KOPT-K1 (cell line): ENCODE results near the gene RGL2.
"Not testable (repeated sequence)": the region's sequence is repeated elsewhere in the genome, so short reads cannot be mapped to it uniquely, and the experiment has no call there.

Experiments
- H3K27ac ChIP-seq: fragments of 200-600 bp; sonication (generic); 2 replicates; pipeline ENCODE4 v1.5.1; 2016; ENCODE audit warnings: antibody characterized with exemption, mild to moderate bottlenecking, low read depth, low read length; ENCODE audit not compliant: poor library complexity, severe bottlenecking
- H3K36me3 ChIP-seq: fragments of 200-600 bp; sonication (generic); 2 replicates; pipeline ENCODE4 v1.5.1; 2017; ENCODE audit warnings: antibody characterized with exemption, mild to moderate bottlenecking, low read length, moderate library complexity; ENCODE audit not compliant: insufficient read depth
- H3K9me3 ChIP-seq: fragments of 200-600 bp; sonication (generic); 2 replicates; pipeline ENCODE4 v1.5.1; 2017; ENCODE audit warnings: antibody characterized with exemption, low read length, mild to moderate bottlenecking; ENCODE audit not compliant: insufficient read depth, poor library complexity, severe bottlenecking

RGL2 gene

DNA sequence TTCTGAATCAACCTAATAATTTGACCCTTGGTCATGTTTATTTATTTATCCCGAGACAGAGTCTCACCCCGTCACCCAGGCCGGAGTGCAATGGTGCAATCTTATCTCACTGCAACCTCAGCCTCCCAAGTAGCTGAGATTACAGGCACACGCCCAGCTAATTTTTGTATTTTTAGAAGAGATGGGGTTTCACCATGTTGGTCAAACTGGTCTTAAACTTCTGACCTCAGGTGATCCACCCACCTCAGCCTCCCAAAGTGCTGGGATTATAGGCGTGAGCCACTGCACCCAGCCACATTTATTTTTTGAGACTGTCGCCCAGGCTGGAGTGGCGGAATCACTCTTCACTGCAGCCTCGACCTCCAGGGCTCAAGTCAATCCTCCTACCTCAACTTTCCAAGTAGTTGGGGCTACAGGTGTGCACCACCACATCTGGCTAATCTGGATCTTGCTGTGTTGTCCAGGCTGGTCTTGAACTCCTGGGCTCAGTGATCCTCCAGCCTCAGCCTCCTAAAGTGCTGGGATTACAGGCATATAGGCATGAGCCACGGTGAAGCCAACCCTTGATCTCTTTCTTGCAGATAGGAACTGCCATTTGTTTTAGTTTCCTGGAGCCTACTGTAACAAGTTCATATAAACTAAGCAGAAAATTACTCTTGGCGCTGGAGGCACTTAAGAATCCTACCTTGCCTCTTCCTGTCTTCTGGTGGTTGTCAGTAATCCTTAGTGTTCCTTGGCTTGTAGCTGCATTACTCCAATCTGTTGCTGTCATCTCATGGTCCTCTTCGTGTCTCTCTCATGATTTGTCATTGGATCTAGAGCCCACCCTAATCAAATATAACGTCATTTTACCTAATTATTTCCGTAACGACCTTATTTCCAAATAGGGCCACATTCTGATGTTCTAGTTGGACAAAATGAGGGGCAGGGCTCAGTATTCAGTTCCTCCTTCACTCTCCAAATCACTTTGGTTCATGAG, 24.5 kb downstream of the RGL2 start:
- Histone ChIP-seq H3K36me3 (peaks cover 69% of the 10 kb centered on the region), H3K27ac (peak overlapping the region; percentile 2), H3K9me3 (no peaks in the 10 kb centered on the region)

DNA sequence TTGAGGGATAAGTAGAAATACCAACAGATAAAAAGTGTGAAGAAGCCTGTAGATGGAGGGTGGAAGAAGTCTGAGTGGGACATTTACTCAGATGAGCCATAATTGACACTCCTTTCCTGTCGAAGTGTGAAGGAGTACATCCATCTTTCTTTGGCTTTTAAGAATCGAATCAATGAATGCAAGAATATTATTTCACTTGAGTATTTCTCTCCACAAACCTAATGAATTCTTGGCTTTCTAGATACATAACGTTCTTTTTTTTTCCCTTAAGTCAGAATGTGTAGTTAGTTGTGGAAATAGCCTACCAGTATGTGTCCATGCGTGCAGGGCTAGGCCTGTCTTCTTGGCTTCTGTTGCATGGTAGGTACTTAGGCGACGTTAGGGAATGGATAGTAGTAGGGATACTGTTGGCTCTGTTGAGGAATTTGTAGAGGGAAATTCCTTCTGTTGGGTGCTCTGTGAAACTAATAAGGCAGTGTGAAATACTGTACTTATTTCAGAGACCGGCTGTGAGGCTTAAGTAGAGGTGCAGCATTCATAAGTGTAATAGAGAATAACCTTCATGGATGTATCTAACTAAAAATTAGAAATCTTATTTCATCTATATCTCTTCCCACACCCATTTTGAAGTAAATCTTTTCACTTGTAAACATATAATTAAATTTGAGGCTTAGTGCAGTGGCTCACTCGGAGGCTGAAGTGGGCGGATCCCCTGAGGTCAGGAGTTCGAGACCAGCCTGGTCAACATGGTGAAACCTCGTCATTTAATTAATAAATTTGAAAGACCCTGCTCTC, 25.4 kb downstream of the RGL2 start:
- peak overlapping the region; percentile 93 for H3K27ac ChIP-seq
- peaks cover 69% of the 10 kb centered on the region for H3K36me3 ChIP-seq

DNA sequence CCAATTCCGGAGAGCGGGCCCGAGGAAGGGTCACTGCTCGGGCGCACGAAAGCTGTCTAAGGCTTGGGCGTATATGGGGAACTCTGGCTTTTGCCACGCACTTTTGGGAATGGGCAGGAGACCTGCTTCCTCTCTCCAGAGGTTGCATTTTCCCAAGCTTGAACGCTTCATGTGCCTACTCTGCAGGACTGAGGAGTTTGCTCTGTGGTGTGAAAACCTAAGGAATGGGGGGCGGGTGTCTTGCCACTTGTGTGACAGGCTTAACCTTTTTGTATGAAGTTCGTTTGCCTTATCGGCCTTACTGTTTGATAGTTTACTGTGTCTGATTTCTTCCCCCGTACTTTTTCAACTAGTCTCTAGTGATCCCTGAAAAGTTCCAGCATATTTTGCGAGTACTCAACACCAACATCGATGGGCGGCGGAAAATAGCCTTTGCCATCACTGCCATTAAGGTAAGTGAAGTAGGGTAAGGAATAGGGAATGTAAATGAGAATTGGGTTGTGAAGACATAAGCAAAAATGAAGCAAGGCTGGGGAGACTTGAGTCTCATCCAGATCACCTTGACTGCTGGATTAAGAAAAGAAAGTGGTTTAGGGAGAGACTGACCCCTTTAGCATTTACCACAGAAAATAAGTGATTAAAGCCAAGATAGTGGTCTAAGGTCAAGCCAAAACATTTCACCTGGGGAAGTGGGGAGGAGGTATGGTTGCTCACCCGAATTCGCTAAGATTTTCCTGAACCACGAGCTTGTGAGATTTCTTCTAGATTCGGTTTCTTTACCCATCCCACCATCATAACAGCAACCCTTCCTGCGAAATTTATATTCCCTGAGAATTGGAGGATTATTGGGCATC, 26.2 kb downstream of the RGL2 start:
- Histone ChIP-seq H3K36me3 (peaks cover 74% of the 10 kb centered on the region), H3K9me3 (no peaks in the 10 kb centered on the region), H3K27ac (peak overlapping the region; percentile 93)

More for the DNA sequence above, 25.4 kb downstream of the RGL2 start:
- no peaks in the 10 kb centered on the region for H3K9me3 ChIP-seq

DNA sequence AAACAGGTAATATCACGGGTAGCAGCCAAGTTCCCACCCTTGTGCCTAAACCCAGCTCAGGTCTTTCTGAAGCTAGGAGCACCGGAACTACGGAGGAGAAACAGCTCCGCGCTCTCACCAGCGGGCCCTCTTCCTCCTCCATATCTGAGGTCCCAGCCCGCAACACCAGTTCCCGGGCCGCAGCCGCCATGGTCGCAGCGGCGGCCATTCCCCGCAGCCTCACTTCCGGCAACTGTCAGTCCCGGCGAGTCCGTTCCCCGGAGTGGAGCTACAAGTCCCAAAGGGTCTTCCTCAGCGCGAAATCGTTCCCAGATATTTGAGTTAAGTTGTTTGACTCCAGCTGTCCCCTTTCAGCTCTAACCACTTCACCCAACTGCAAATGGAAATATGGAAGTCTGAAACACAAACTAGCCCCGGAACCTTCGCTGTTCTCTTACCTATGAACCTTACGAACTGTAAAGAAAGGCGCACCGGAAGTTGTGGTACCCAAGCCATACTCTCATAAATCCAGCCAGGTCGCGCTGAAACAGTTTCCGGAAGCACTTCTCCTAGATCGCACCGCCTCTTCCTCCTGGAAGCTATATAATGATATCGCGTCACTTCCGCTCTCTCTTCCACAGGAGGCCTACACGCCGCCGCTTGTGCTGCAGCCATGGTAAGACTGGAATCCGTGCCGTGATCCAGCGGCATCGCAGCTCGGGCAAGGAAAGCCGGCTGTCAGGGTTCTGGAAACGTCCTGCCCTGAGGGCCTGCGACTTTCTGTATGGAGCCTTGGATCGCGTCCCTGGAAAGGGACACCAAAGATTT, 27.1 kb downstream of the RGL2 start, which contains the start of the genes RPS18 and VPS52:
TSS of gene RPS18 (plus strand) at position 608 of the 807 bp plus-strand sequence. CDS start at position 653, 45 bp downstream.
TSS of gene VPS52 (minus strand) at position 409 of the 807 bp plus-strand sequence. CDS start at position 208, 201 bp downstream.
- Histone ChIP-seq H3K9me3 (no peaks in the 10 kb centered on the region), H3K27ac (peak within 1 kb of the TSS; percentile 93), H3K36me3 (peaks cover 79% of the 10 kb centered on the region)

DNA sequence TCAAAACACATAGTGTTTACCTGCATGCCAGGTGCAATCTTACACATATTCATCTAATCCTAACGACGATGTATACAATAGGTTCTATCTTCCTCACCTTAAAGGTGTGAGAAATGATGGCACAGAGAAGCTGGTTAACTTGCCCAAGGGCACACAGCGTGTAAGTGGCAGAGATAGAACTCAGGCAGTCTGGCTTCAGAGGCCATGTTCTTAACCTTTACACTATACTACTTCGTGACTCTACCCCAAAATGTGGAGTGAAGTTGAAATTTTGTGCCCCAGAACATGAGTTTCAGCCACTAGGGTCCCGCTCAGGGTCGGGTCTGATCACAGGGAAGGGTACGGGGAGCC, 27.6 kb downstream of the RGL2 start:
- H3K27ac ChIP-seq: peak overlapping the region; percentile 93
- no peaks in the 10 kb centered on the region for H3K9me3 ChIP-seq
- peaks cover 79% of the 10 kb centered on the region for H3K36me3 ChIP-seq

DNA sequence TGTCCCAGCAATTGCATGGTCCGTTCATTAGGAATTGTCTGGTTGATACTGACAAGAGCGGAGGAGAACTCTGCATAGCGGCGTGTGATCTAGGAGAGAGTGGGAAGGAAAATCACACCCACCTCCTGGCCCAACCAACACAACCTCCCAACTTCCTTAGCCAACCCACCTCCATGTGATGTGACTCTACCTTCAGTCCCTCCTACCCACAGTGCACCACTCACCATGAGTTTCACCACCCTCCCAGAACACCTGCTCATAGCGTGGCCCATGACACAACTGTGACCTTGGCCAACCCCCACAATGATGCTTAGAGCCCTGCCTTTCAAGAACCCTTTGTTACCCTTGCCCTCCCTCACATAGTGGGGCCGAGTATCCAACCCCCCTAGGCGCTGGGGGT, 34.7 kb downstream of the RGL2 start:
- no peak overlapping the region for H3K27ac ChIP-seq
- peaks cover 2% of the 10 kb centered on the region for H3K9me3 ChIP-seq
- H3K36me3 ChIP-seq: peaks cover 99% of the 10 kb centered on the region

DNA sequence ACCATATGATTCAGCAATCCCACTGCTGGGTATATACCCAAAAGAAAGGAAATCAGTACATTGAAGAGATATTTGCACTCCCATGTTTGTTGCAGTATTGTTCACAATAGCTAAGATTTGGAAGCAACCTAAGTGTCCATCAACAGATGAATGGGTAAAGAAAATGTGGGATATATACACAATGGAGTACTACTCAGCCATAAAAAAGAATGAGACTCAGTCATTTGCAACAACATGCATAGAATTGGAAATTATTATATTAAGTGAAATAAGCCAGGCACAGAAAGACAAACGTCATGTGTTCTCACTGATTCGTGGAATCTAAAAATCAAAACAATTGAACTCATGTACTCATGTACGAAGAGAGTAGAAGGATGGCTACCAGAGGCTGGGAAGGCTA, 36.3 kb downstream of the RGL2 start:
- peaks cover 95% of the 10 kb centered on the region for H3K36me3 ChIP-seq
- not testable (repeated sequence) for H3K9me3 ChIP-seq, H3K27ac ChIP-seq

DNA sequence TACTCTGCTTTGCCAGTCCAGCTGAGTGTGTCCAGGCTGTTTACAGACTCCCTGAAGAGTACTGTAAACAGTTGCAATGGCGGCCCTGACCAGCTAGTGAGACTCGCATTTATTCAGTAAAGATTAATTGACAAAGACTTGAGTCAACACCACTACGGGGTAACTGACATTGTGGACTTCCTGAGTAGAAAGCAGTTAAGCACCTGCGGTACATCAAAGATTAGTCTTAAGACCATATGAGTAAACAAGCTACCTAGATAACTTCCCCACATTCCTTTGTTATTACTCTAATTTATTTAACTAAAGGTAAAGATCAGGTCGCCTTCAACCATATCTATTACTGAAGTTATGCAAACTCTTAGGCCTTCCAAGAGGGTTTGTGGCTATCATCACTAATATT, 39.7 kb downstream of the RGL2 start:
- Histone ChIP-seq H3K9me3 (peaks cover 7% of the 10 kb centered on the region), H3K36me3 (peaks cover 68% of the 10 kb centered on the region), H3K27ac (no peak overlapping the region)

DNA sequence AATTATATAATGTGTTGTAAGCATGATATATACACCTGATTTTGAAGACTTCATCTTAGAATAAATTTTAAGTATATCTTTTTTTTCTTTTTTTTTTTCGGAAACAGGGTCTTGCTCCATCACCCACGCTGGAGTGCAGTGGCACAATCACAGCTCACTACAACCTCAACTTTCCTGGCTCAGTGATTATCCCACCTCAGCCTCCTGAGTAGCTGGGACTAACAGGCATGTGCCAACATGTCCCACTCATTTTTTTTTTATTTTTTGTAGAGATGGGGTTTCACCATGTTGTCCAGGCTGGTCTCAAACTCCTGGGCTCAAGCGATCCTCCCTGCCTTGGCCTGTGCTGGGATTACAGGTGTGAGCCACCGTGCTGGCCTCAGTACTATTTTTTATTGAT, 44.2 kb downstream of the RGL2 start:
- Histone ChIP-seq H3K27ac (no peak overlapping the region), H3K36me3 (peaks cover 45% of the 10 kb centered on the region), H3K9me3 (peaks cover 7% of the 10 kb centered on the region)

DNA sequence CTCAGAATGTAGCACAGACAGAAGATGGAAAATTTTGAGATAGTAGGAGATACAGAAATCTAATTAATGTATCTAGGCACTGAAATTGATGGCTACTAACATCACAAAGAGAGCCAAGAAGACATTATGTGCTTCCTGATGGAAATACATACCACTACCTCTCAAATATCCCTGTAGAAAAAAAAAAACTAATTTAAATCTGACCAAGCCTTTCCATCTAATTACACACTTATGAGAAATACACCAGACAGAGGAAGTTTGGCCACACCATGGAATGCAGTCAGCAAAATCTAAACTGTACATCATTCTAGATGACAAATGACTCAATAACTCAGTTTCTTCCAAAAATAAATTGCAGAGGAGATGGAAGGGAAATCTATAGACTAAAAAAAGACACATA, 46.0 kb downstream of the RGL2 start:
- H3K27ac ChIP-seq: no peak overlapping the region
- peaks cover 31% of the 10 kb centered on the region for H3K36me3 ChIP-seq

DNA sequence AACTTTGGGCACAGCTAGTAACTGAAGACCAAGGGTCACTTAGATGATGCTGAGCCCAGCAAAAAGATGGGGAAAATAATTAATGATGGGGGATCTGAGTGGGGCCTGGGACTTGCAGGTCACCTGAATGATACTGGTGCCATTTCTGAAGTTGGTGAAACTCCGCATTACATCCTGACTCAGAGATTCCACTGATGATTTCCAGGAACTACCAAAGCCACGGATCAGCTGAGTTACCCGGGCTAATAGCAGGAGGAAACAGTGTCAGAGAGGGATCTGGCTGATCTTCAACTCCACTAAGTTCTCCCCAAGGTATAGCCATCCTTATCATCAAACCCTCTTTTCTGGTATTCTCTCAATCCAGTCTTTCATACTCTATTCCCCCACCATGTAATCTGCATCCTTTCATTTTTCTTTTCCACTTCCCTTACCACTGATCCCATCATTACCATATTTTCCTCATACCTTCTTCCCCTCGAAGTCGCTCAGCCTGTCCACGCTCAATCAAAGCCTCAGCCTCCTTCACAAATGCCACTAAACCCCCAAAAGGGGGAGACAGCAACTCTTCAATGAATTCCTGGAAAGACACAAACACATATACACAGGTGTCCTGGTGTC, 47.2 kb downstream of the RGL2 start:
- Histone ChIP-seq H3K27ac (no peak overlapping the region), H3K36me3 (peaks cover 25% of the 10 kb centered on the region), H3K9me3 (no peaks in the 10 kb centered on the region)

More for the DNA sequence above, 46.0 kb downstream of the RGL2 start:
- no peaks in the 10 kb centered on the region for H3K9me3 ChIP-seq

DNA sequence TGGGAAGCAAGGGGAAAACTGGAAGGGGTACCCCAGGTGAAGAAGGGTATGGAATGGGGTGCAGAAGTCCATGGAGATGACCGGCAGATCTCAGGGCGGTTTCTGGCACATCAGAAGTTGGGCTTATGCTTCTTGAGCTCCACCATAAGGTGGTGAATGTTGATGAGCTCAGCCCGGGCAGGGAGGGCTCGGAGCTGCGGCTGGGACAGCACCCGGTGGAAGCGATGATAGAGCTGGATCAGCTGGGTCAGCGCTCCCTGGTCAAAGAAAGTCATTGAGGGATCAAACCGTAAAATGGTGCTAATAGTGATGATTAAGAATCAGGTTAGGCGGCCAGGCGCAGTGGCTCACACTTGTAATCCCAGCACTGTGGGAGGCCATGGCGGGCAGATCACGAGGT, 48.0 kb downstream of the RGL2 start:
- Histone ChIP-seq H3K9me3 (no peaks in the 10 kb centered on the region), H3K36me3 (peaks cover 22% of the 10 kb centered on the region), H3K27ac (no peak overlapping the region)

DNA sequence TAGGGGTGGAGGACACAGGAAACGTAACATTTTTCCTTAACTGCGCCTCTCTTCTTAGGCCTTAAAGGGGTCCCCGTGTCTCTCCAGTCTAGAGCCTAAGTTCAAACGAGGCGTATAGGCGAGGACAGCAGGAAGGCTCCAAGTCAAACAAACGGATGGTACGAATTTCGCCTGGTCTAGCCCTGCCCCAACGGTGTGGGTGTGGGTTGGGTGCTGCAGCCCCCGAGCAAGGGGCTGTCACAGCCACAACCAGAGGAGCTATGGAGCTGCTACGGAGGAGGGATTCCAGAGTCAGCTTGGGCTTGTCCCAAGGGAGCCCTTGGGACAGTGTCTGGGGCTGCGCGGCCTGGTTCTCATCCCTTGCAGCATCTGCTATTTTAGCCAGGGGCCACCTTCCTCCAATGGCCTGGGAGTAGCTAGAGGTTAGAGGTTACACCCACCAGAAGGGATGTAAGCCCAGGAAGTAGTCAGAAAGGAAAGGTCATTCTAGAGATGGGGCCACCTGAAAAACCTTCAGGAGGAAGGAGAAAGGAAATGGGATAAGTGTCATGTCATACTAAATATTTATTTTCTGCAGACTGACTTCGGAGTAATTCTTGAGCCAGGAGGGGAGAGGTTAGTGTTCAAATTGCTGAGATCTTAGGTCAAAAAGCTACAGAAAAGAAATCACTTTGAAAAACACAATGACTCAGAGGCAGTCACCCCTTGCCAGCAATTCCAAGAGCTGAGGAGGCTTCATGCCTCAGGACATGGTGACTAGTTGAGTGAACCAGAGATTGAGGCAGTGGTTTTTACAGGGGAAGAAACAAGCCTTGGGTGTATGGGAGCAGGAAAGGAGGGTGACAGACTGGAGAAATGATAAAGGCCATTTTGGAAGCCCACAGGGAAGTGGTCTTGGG, 48.8 kb downstream of the RGL2 start:
- H3K27ac ChIP-seq: peak overlapping the region; percentile 83
- H3K36me3 ChIP-seq: peaks cover 21% of the 10 kb centered on the region
- H3K9me3 ChIP-seq: no peaks in the 10 kb centered on the region
